Raji (cell line): ENCODE measurements around the gene ALG11.

Experiments
- POLR2A ChIP-seq: IDR thresholded peaks from 2 replicates; pipeline ENCODE4 v1.6.1; 2011; ENCODE audit warnings: low read depth, low read length, control low read depth; ENCODE audit not compliant: insufficient read depth

The ALG11 gene

DNA sequence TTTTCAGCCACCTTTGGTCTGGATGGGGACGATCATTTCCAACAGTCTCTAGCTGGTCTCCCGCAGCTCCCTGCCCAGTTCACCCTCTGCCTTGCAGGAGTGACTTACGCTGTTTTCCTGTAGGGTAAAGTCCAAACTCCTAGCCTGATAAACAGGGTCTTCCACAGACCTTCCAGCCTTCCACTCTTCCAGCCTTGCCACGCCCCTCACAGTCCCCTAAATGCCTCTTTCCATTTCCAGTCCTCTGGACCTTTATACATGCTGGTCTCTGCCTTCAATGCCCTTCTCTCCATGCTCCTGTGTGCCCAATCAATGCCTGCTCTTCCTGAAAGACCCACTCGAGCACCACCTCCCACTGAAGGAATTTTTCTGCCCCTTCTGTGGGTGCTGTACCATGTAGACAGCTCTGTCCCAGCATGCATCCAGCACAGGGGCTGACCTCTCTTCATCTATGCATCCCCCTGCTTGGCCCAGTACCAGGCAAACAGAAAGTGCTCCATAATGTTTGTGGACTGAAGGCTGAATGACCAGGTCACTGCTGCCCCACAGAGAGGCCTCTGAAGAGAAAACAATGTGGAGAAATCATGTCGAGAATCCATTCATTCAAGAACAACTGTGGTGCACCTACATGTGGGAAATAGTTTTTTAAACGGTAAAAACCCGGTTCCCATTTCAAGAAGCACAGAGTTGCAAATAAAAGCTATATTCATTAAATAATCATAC, 5.5 kb upstream of the ALG11 start:
- TF ChIP-seq POLR2A = no peak

GRCh38 chr13:52009946-52010345, 2.3 kb upstream of the ALG11 start:
- TF ChIP-seq POLR2A = no peak

- no peak for TF ChIP-seq POLR2A
Measured at GRCh38 chr13:52010890-52011631, 1.1 kb upstream of the ALG11 start, which contains the start of gene ATP7B. ATP7B (minus strand) TSS chr13:52011450; CDS start chr13:52011337, 113 bp downstream.

DNA sequence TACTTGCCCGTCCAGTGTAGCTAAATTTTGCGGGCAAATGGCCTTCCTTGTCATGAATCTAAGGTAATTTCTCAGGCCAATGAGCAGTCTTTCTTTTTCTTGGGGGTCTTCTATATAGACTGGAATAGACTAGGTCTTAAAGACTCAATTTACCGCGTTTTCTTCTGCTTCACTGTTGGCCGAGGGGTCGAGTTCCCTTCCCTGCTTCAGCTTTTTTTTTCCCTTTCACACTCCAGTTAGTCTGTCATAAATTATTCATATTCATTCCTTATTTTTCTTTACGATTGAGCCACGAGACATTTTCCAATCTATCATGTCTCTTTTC, 276 bp downstream of the ALG11 start:
- no peak for TF ChIP-seq POLR2A

- no peak for TF ChIP-seq POLR2A
Measured at GRCh38 chr13:52016296-52016695, 4.1 kb downstream of the ALG11 start.

- TF ChIP-seq POLR2A = no peak
Measured at GRCh38 chr13:52020191-52020590, 8.0 kb downstream of the ALG11 start.

DNA sequence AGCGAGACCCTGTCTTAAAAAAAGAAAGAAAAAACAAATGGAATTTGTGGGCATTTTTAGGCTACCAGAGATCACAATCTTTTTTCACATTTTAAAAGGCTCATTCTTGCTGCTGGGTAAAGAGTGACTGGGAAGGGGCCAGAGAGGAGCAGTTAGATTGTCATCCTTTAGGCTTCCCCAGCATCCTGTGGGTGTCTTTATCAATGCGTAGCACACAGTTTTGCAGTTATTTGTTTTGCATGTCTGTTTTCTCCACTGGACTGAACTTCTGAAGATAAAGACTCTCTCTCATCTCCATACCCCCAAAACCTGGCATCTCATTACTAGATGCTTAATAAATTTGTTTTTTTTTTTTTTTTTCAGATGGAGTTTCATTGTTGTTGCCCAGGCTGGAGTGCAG, 10.2 kb downstream of the ALG11 start:
- no peak for TF ChIP-seq POLR2A

DNA sequence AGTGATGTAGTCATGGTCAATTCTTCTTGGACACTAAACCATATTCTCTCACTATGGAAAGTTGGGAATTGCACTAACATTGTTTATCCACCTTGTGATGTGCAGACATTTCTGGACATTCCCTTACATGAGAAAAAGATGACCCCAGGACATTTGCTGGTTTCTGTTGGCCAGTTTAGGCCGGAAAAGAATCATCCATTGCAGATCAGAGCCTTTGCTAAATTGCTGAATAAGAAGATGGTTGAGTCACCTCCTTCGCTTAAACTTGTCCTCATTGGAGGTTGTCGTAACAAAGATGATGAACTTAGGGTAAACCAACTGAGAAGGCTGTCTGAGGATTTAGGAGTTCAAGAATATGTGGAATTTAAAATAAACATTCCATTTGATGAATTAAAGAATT, 12.3 kb downstream of the ALG11 start, which contains the start of gene UTP14C:
Gene UTP14C (plus strand): TSS at position 211 of the 400 bp plus-strand sequence. CDS start 4,114 bp downstream, outside the sequence.
- no peak for TF ChIP-seq POLR2A

DNA sequence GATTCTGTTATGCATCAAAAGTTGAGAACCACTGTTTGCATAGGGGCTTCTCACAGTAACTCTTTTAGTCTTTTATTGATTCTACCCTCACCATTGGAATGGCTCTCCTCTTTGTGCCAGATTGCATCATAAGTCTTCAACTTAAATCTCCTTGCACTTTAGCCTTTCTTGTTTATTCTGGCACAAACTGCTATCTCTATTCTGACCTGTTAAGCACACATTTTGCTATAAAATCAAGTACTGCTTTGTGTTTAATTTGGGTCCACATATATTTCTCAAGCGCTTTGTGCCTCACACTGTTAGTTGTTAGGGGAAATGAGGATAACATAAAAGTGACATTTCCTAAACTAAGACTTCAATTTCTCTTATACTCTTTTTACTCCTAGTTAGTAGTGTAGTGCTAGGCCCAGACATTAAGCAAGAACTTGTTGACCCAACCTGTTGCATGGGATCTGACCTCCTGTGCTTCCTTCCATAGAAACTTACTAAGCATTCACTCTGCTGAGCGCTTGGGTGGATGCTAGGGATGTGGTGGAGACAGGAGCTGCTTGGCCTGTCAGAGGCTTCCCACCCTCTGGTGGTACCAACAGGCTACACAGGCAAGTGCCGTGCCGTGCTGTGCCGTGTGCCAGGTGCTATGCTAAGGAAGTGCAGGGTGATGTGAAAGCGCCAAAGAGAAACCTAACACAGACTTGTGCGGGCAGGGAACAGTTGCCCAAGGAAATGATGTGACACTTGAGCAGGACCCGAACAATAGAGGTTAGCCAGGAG, 13.5 kb downstream of the ALG11 start:
- TF ChIP-seq POLR2A = no peak

- no peak for TF ChIP-seq POLR2A
Measured at GRCh38 chr13:52026246-52026626, 14.0 kb downstream of the ALG11 start.

- TF ChIP-seq POLR2A = no peak
Measured at GRCh38 chr13:52027832-52028231, 15.6 kb downstream of the ALG11 start.

DNA sequence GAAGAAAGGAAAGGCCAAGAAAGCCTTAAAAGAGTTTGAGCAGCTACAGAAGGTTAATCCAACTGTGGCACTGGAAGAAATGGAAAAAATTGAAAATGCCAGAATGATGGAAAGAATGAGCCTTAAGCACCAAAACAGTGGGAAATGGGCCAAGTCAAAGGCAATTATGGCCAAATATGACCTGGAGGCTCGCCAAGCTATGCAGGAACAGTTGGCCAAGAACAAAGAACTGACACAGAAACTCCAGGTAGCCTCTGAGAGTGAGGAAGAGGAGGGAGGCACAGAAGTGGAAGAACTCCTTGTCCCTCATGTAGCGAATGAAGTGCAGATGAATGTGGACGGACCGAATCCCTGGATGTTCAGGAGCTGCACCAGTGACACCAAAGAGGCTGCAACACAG, 17.4 kb downstream of the ALG11 start:
- no peak for TF ChIP-seq POLR2A

DNA sequence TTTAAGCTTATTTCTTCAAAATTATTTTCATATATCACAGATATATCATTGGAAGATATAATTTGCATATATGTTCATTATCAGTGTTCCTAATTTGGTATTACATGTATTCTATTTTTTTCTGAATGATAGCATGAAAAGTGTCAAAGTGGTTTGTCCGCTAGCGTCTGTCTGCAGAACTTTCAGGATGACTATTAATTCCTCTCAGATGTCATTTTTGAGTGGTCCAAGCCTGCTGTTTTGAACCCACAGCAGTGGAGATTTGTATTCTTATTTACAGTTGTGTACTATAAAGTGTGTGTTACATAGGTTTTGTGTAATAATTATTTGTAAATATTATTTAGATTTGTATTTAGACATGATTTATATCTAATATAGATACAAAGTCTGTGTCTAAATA, 20.8 kb downstream of the ALG11 start:
- TF ChIP-seq POLR2A = no peak

GRCh38 chr13:52034616-52035226, 22.5 kb downstream of the ALG11 start:
- no peak for TF ChIP-seq POLR2A

DNA sequence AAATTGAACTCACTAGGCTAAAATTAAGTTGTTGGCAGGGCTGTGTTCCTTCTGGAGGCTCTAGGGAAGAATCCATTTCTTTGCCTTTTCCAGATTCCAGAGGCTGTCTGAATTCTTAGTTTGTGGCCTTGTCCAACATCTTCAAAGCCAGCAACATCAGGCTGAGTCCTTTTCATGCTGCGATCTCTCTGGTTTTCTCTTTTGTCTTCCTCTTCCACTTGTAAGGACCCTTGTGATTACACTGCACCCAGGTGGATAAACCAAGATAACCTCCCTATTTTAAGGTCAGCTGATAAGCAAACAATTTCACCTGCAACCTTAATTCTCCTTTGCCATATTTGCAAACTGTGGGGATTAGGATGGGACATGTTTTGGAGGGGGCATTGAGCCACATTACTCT, 23.8 kb downstream of the ALG11 start:
- TF ChIP-seq POLR2A = no peak
